SK-N-SH treated with all-trans-retinoic acid at 6 μM for 48 hours (cell line): ENCODE results near the gene DBN1.

ENCODE experiments used
- ATAC-seq: fragments of 200-7000 bp; cut with Tn5 transposase; 3 replicates; pipeline ENCODE4 v1.9.1; 2020; ENCODE audit warnings: mild to moderate bottlenecking, moderate library complexity
- BACH2 ChIP-seq: fragments of 250-450 bp; sonication (Bioruptor Pico); IDR thresholded peaks from 2 replicates; pipeline ENCODE4 v1.9.0; 2021; ENCODE audit warnings: mild to moderate bottlenecking, borderline replicate concordance
- CSDC2 ChIP-seq: fragments of 250-450 bp; sonication (Bioruptor Pico); IDR thresholded peaks from 2 replicates; pipeline ENCODE4 v1.5.0; 2020; ENCODE audit warnings: mild to moderate bottlenecking, moderate library complexity
- ESRRG ChIP-seq: fragments of 250-450 bp; sonication (Bioruptor Pico); IDR thresholded peaks from 2 replicates; pipeline ENCODE4 v1.6.1; 2021; ENCODE audit warnings: mild to moderate bottlenecking
- GLIS3 ChIP-seq: fragments of 250-450 bp; sonication (Bioruptor Pico); IDR thresholded peaks from 2 replicates; pipeline ENCODE4 v1.5.0; 2020; ENCODE audit warnings: mild to moderate bottlenecking, moderate library complexity
- PPARA ChIP-seq: fragments of 250-450 bp; sonication (Bioruptor Pico); IDR thresholded peaks from 2 replicates; pipeline ENCODE4 v1.5.0; 2020; ENCODE audit warnings: mild to moderate bottlenecking, borderline replicate concordance
- RARB ChIP-seq: fragments of 250-450 bp; sonication (Bioruptor Pico); IDR thresholded peaks from 2 replicates; pipeline ENCODE4 v1.8.0; 2021; ENCODE audit warnings: mild to moderate bottlenecking, moderate library complexity
- SNAI2 ChIP-seq: fragments of 250-450 bp; sonication (Bioruptor Pico); IDR thresholded peaks from 2 replicates; pipeline ENCODE4 v1.5.0; 2020; ENCODE audit warnings: mild to moderate bottlenecking, moderate library complexity
- TCF4 ChIP-seq: fragments of 250-450 bp; sonication (Bioruptor Pico); IDR thresholded peaks from 2 replicates; pipeline ENCODE4 v1.8.0; 2021; ENCODE audit warnings: mild to moderate bottlenecking, moderate library complexity, borderline replicate concordance
- TOX ChIP-seq: fragments of 250-450 bp; sonication (Bioruptor Pico); IDR thresholded peaks from 2 replicates; pipeline ENCODE4 v1.8.0; 2021; ENCODE audit warnings: mild to moderate bottlenecking, moderate library complexity, borderline replicate concordance
- ZC3H10 ChIP-seq: fragments of 250-450 bp; sonication (Bioruptor Pico); IDR thresholded peaks from 2 replicates; pipeline ENCODE4 v1.5.1; 2021; ENCODE audit warnings: mild to moderate bottlenecking, moderate library complexity
- ZFP3 ChIP-seq: fragments of 250-450 bp; sonication (Bioruptor Pico); IDR thresholded peaks from 2 replicates; pipeline ENCODE4 v1.5.0; 2020; ENCODE audit warnings: mild to moderate bottlenecking, moderate library complexity
- ZNF8 ChIP-seq: fragments of 450-650 bp; formaldehyde crosslinking; IDR thresholded peaks from 2 replicates; pipeline ENCODE4 v1.5.0; 2020; ENCODE audit warnings: mild to moderate bottlenecking, moderate library complexity
- TF ChIP-seq, protein P1 (sequence below): fragments of 250-450 bp; sonication (Bioruptor Pico); IDR thresholded peaks from 2 replicates; pipeline ENCODE4 v1.8.0; 2021; ENCODE audit warnings: low read depth, mild to moderate bottlenecking, moderate library complexity, borderline replicate concordance
- TF ChIP-seq, protein P2 (sequence below): fragments of 250-450 bp; sonication (Bioruptor Pico); IDR thresholded peaks from 2 replicates; pipeline ENCODE4 v1.5.0; 2020; ENCODE audit warnings: mild to moderate bottlenecking, moderate library complexity
- TF ChIP-seq, protein P3 (sequence below): fragments of 250-450 bp; sonication (Bioruptor Pico); IDR thresholded peaks from 2 replicates; pipeline ENCODE4 v1.8.0; 2020; ENCODE audit warnings: mild to moderate bottlenecking, moderate library complexity, borderline replicate concordance
- TF ChIP-seq, protein P4 (sequence below): fragments of 250-450 bp; sonication (Bioruptor Pico); IDR thresholded peaks from 2 replicates; pipeline ENCODE4 v1.5.1; 2020; ENCODE audit warnings: low read depth, mild to moderate bottlenecking, moderate library complexity
- TF ChIP-seq, protein P5 (sequence below): fragments of 250-450 bp; sonication (Bioruptor Pico); IDR thresholded peaks from 2 replicates; pipeline ENCODE4 v1.5.1; 2021; ENCODE audit warnings: mild to moderate bottlenecking, moderate library complexity

DBN1 gene

DNA sequence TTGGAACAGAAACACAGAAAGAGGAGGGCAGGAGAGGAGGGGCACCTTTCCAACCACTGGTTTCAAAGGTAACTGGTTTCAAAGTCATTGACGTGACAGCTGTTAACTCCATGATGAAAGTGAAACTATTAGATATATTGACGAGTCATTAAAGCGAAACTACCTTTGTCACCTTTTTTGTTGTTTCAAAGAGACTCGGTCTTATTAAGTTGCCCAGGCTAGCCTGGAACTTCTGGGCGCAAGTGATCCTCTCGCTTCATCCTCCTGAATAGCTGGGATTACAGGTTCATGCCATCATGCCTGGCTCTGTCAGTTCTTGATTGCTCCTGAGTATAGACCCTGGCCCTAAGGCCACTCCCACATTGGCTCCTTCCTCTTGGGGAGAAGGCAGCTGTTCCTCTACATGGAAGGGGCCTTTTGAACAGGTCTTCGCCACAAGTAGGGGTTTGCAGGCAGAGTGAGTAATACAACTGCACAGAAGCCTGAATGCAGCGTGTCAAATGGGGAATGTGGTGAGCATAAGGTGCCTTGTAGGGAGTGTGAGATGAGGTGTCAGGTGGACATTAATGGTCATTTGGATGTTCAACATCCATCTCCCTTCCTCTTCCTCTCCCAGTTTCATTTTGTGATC, 60.7 kb downstream of the DBN1 start (continued):
- TF ChIP-seq, protein P1, sequence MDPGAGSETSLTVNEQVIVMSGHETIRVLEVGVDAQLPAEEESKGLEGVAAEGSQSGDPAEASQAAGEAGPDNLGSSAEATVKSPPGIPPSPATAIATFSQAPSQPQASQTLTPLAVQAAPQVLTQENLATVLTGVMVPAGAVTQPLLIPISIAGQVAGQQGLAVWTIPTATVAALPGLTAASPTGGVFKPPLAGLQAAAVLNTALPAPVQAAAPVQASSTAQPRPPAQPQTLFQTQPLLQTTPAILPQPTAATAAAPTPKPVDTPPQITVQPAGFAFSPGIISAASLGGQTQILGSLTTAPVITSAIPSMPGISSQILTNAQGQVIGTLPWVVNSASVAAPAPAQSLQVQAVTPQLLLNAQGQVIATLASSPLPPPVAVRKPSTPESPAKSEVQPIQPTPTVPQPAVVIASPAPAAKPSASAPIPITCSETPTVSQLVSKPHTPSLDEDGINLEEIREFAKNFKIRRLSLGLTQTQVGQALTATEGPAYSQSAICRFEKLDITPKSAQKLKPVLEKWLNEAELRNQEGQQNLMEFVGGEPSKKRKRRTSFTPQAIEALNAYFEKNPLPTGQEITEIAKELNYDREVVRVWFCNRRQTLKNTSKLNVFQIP, result no peak
- no peak for TF ChIP-seq CSDC2 (CRISPR knock-in tag)
- TF ChIP-seq ZC3H10 (CRISPR knock-in tag), result no peak
- TF ChIP-seq, protein P2, sequence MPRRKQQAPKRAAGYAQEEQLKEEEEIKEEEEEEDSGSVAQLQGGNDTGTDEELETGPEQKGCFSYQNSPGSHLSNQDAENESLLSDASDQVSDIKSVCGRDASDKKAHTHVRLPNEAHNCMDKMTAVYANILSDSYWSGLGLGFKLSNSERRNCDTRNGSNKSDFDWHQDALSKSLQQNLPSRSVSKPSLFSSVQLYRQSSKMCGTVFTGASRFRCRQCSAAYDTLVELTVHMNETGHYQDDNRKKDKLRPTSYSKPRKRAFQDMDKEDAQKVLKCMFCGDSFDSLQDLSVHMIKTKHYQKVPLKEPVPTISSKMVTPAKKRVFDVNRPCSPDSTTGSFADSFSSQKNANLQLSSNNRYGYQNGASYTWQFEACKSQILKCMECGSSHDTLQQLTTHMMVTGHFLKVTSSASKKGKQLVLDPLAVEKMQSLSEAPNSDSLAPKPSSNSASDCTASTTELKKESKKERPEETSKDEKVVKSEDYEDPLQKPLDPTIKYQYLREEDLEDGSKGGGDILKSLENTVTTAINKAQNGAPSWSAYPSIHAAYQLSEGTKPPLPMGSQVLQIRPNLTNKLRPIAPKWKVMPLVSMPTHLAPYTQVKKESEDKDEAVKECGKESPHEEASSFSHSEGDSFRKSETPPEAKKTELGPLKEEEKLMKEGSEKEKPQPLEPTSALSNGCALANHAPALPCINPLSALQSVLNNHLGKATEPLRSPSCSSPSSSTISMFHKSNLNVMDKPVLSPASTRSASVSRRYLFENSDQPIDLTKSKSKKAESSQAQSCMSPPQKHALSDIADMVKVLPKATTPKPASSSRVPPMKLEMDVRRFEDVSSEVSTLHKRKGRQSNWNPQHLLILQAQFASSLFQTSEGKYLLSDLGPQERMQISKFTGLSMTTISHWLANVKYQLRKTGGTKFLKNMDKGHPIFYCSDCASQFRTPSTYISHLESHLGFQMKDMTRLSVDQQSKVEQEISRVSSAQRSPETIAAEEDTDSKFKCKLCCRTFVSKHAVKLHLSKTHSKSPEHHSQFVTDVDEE, result no peak

DNA sequence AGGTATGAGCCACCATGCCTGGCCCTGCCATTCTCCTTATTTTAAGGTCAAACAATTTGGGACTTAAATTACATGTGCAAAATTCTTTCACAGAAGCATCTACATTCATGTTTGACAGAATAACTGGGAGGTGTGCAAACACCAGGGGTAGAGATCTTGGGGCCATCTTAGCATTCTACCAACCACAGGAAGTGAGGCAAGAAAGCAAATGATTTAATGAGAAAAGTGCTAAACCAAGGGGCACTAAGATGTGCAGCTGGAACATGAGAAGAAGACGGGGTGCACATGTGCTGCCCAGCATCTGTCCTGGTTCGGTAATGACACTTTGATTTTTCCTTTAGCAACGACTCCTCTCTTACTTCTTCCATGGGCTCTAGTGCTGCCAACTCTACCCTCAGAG, 62.9 kb downstream of the DBN1 start:
- ATAC-seq, result no peak
- no peak for TF ChIP-seq PPARA
- TF ChIP-seq TOX (CRISPR knock-in tag), result no peak
- no peak for TF ChIP-seq TCF4 (CRISPR knock-in tag)
- TF ChIP-seq ZFP3 (CRISPR knock-in tag), result no peak
- no peak for TF ChIP-seq ZC3H10 (CRISPR knock-in tag)
- TF ChIP-seq, protein P3, sequence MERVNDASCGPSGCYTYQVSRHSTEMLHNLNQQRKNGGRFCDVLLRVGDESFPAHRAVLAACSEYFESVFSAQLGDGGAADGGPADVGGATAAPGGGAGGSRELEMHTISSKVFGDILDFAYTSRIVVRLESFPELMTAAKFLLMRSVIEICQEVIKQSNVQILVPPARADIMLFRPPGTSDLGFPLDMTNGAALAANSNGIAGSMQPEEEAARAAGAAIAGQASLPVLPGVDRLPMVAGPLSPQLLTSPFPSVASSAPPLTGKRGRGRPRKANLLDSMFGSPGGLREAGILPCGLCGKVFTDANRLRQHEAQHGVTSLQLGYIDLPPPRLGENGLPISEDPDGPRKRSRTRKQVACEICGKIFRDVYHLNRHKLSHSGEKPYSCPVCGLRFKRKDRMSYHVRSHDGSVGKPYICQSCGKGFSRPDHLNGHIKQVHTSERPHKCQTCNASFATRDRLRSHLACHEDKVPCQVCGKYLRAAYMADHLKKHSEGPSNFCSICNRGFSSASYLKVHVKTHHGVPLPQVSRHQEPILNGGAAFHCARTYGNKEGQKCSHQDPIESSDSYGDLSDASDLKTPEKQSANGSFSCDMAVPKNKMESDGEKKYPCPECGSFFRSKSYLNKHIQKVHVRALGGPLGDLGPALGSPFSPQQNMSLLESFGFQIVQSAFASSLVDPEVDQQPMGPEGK (CRISPR knock-in tag), result no peak
- TF ChIP-seq, protein P4, sequence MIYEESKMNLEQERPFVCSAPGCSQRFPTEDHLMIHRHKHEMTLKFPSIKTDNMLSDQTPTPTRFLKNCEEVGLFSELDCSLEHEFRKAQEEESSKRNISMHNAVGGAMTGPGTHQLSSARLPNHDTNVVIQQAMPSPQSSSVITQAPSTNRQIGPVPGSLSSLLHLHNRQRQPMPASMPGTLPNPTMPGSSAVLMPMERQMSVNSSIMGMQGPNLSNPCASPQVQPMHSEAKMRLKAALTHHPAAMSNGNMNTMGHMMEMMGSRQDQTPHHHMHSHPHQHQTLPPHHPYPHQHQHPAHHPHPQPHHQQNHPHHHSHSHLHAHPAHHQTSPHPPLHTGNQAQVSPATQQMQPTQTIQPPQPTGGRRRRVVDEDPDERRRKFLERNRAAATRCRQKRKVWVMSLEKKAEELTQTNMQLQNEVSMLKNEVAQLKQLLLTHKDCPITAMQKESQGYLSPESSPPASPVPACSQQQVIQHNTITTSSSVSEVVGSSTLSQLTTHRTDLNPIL (CRISPR knock-in tag), result no peak
- no peak for TF ChIP-seq RARB (CRISPR knock-in tag)
- no peak for TF ChIP-seq ESRRG
- no peak for TF ChIP-seq ZNF8 (CRISPR knock-in tag)
- TF ChIP-seq, protein P2, result no peak
- no peak for TF ChIP-seq SNAI2 (CRISPR knock-in tag)

DNA sequence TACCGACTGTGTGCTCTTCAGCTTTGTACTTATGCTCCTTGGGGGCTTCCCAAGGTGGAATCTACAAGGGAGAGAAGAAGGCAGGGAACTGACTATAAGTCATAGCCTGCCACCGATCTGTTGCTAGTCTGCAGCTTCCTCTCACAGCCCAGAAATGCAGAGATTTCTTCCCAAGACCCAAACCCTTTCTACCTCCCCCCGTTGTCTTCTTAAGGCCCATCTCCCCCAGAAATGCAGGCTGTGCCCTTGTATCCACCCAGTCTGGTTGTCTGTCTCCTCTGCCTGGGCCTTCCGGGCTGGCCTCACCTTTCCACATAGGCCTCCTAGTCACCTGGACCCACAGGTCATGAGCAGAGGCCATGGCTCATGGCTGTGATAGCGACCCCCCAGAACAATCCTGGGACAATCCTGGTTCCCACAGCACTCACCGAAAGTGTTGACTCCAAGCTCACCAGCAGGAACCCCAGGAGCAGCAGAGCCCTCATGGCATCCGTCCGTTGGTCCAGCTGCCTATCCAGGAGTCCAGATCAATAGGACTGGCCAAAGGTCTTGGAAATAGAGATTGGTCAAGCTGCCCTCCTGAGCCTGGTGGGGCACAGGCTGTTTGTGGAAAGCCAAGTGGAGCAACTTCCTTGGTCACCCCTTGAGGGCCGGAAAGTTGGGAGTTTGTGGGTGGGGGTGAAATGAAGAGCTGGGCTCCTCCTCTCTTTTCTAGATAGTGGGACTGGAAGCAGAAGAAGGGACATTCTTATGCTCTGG, 64.2 kb downstream of the DBN1 start, which contains the start of gene F12:
Gene F12, minus strand, starts transcription at position 522 of the 759 bp plus-strand sequence. Its CDS starts 37 bp downstream, at position 485.
- ATAC-seq, result no peak
- TF ChIP-seq, protein P3 (CRISPR knock-in tag), result no peak
- TF ChIP-seq TCF4 (CRISPR knock-in tag) (no peak), GLIS3 (CRISPR knock-in tag) (no peak), ZNF8 (CRISPR knock-in tag) (no peak), BACH2 (no peak), RARB (CRISPR knock-in tag) (no peak), PPARA (no peak), ZC3H10 (CRISPR knock-in tag) (no peak)
- TF ChIP-seq, protein P4 (CRISPR knock-in tag), result no peak
- TF ChIP-seq, protein P5, sequence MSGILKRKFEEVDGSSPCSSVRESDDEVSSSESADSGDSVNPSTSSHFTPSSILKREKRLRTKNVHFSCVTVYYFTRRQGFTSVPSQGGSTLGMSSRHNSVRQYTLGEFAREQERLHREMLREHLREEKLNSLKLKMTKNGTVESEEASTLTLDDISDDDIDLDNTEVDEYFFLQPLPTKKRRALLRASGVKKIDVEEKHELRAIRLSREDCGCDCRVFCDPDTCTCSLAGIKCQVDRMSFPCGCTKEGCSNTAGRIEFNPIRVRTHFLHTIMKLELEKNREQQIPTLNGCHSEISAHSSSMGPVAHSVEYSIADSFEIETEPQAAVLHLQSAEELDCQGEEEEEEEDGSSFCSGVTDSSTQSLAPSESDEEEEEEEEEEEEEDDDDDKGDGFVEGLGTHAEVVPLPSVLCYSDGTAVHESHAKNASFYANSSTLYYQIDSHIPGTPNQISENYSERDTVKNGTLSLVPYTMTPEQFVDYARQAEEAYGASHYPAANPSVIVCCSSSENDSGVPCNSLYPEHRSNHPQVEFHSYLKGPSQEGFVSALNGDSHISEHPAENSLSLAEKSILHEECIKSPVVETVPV (CRISPR knock-in tag), result no peak
- TF ChIP-seq, protein P1, result no peak
